Measurements from ENCODE around the gene BHLHE23. TPM values are rescaled to one million over a fixed set of nuclear protein-coding genes. Genes with fewer than 3 reads are reported as not detected.

Gene BHLHE23
- polyA plus RNA-seq, 1 of the 3 experiments (the other 2 are of a cell fraction): not detected

- CTCF ChIA-PET: interaction anchor here (0.9 to 5.1 kb wide), 2 partner anchors 11 to 72 kb away, joined by 3 to 22 read pairs; no protein-coding TSS in a partner anchor
- Histone ChIP-seq H3K36me3 (replicated peaks in 1 of 2; ENCODE audit: control insufficient read depth in 1 of 2, insufficient read depth in 2 of 2, low read length in 1 of 2) (no peaks in the 10 kb centered on the region), H2AFZ (ENCODE audit: low read depth) (no peak overlapping the region), H3K27me3 (ENCODE audit: insufficient read depth) (peaks cover 48% of the 10 kb centered on the region), H3K9ac (no peak overlapping the region), H3K9me2 (no peaks in the 10 kb centered on the region), H3K79me2 (ENCODE audit: insufficient read depth) (no peaks in the 10 kb centered on the region), H3K4me2 (no peak overlapping the region), H3K4me3 (ENCODE audit: low read depth in 2 of 2, low read length in 1 of 2) (no peak overlapping the region), H3F3A (replicated peaks; ENCODE audit: insufficient read depth) (no peaks in the 10 kb centered on the region), H3K27ac (ENCODE audit: low read depth in 2 of 2, low read length in 1 of 2) (no peak overlapping the region), H3K9me3 (no peaks in the 10 kb centered on the region), H3K4me1 (ENCODE audit: control insufficient read depth in 1 of 2, insufficient read depth in 2 of 2, low read depth in 1 of 2, low read length in 1 of 2) (no peaks in the 10 kb centered on the region), H4K20me1 (ENCODE audit: insufficient read depth) (no peaks in the 10 kb centered on the region)
- no peak for DNase-seq
- TF ChIP-seq NFIC (IDR thresholded peaks at IDR 0.05; ENCODE audit: borderline replicate concordance) (no peak), FOXM1 (IDR thresholded peaks at IDR 0.05; ENCODE audit: low read depth) (no peak), RCOR1 (IDR thresholded peaks at IDR 0.05; ENCODE audit: low read length) (no peak), MXI1 (IDR thresholded peaks at IDR 0.05; ENCODE audit: low read depth, low read length) (no peak), TAF1 (IDR thresholded peaks at IDR 0.05; ENCODE audit: borderline replicate concordance, low read depth, low read length) (no peak), USF2 (IDR thresholded peaks at IDR 0.05; ENCODE audit: borderline replicate concordance, low read depth, low read length) (no peak), RXRA (IDR thresholded peaks at IDR 0.05; ENCODE audit: borderline replicate concordance, low read depth) (no peak), GATA2 (CRISPR knock-in tag; IDR thresholded peaks at IDR 0.05) (no peak), ZBTB33 (IDR thresholded peaks at IDR 0.05; ENCODE audit: borderline replicate concordance, low read depth) (no peak), TEAD4 (IDR thresholded peaks at IDR 0.05; ENCODE audit: borderline replicate concordance, insufficient read depth) (no peak)
- WGBS (ENCODE audit: low lambda C conversion rate): 30% methylated on average over 7 of the region's 16 CpGs
- POLR2A ChIA-PET: no interaction called here
These were observed 37.8 kb upstream of the BHLHE23 start for GRCh38 chr20:63044605-63045004.

DNA sequence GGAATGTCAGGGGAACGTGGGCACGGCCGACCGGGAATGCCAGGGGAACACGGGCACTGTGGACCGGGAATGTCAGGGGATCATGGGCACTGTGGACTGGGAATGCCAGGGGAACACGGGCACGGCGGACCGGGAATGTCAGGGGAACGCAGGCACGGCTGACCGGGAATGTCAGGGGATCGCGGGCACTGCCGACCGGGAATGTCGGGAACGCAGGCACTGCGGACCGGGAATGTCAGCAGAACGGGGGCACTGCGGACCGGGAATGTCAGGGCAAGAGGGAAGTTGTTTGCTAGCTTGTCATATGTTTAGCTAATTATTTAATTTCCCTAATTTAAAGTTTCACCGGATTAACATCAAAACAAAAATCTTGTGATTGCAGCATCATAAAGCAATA is 37.4 kb upstream of the BHLHE23 start:
- CTCF ChIA-PET: interaction anchor here (5.1 kb wide), 1 partner anchor 11 kb away, joined by 22 read pairs; no protein-coding TSS in a partner anchor

More for the DNA sequence above, 37.4 kb upstream of the BHLHE23 start:
- H3K27ac ChIP-seq (ENCODE audit: low read depth in 2 of 2, low read length in 1 of 2): no peak overlapping the region
- H4K20me1 ChIP-seq (ENCODE audit: insufficient read depth): no peaks in the 10 kb centered on the region
- peaks cover 52% of the 10 kb centered on the region for H3K27me3 ChIP-seq (ENCODE audit: insufficient read depth)
- no peak for DNase-seq
- no peak overlapping the region for H3K4me3 ChIP-seq (ENCODE audit: low read depth in 2 of 2, low read length in 1 of 2)
- TF ChIP-seq RCOR1 (IDR thresholded peaks at IDR 0.05; ENCODE audit: low read length) (no peak), YY1 (IDR thresholded peaks at IDR 0.05; ENCODE audit: low read depth) (no peak), USF1 (IDR thresholded peaks at IDR 0.05; ENCODE audit: borderline replicate concordance, low read depth) (no peak), FOXJ3 (CRISPR knock-in tag; IDR thresholded peaks at IDR 0.05) (no peak), JUND (IDR thresholded peaks at IDR 0.05) (no peak), USF2 (IDR thresholded peaks at IDR 0.05; ENCODE audit: borderline replicate concordance, low read depth, low read length) (no peak)
- POLR2A ChIA-PET: no interaction called here
- H3K4me1 ChIP-seq (ENCODE audit: control insufficient read depth in 1 of 2, insufficient read depth in 2 of 2, low read depth in 1 of 2, low read length in 1 of 2): no peaks in the 10 kb centered on the region
- no peaks in the 10 kb centered on the region for H3K9me2 ChIP-seq
- H3F3A ChIP-seq (replicated peaks; ENCODE audit: insufficient read depth): no peaks in the 10 kb centered on the region
- no peak overlapping the region for H3K4me2 ChIP-seq
- no peak overlapping the region for H2AFZ ChIP-seq (ENCODE audit: low read depth)
- no peaks in the 10 kb centered on the region for H3K36me3 ChIP-seq (replicated peaks in 1 of 2; ENCODE audit: control insufficient read depth in 1 of 2, insufficient read depth in 2 of 2, low read length in 1 of 2)
- no peaks in the 10 kb centered on the region for H3K9me3 ChIP-seq
- WGBS (ENCODE audit: low lambda C conversion rate): 48% methylated on average over 25 of the region's 25 CpGs
- H3K9ac ChIP-seq: no peak overlapping the region
- no peaks in the 10 kb centered on the region for H3K79me2 ChIP-seq (ENCODE audit: insufficient read depth)

Data from SK-N-SH (cell line).